Stimulated activated CD8-positive, alpha-beta memory T cell treated with anti-CD3 and anti-CD28 coated beads, Interleukin-12 subunit alpha, Interleukin-12 subunit beta, amount 100 ng/mL, for 24 hours (primary cell): ENCODE data around the gene MC4R.

Experiments
- DNase-seq: peaks from one replicate; pipeline ENCODE4 v3.0.0-alpha.2; 2020; ENCODE audit errors: extremely low read depth

Gene MC4R

GRCh38 chr18:60327880-60328279 is 44.7 kb downstream of the MC4R start:
- DNase-seq: no peak

- no peak for DNase-seq
These were observed 50.0 kb downstream of the MC4R start for GRCh38 chr18:60322591-60322990.
